Measurements from ENCODE around the gene KRT20. TPM values are rescaled to one million over a fixed set of nuclear protein-coding genes. Genes with fewer than 3 reads are reported as not detected.

KRT20 gene
- polyA plus RNA-seq, 3 donors = not detected

- H4K20me1 ChIP-seq (ENCODE audit: insufficient read depth, low read length) = no peaks in the 10 kb centered on the region
- no peak overlapping the region for H3K27ac Mint-ChIP-seq
- peaks cover 5 to 12% (median 7%) of the 10 kb centered on the region in 3 donors for H3K27me3 Mint-ChIP-seq (ENCODE audit: low read depth in 3 of 3)
- H3K9ac ChIP-seq (ENCODE audit: insufficient read depth, low read length, poor library complexity, severe bottlenecking) = no peak overlapping the region
- 100% methylated on average over 1 of the region's 4 CpGs for WGBS (ENCODE audit: insufficient coverage)
- no peaks in the 10 kb centered on the region for H3K9me3 ChIP-seq (replicated peaks in 1 of 2; ENCODE audit: control insufficient read depth in 1 of 2, insufficient read depth in 1 of 2, low read length in 2 of 2)
- peaks cover 0 to 4% (median 0%) of the 10 kb centered on the region in 7 donors for H3K9me3 Mint-ChIP-seq
- no peak overlapping the region for H3K4me2 ChIP-seq (replicated peaks; ENCODE audit: extremely low read depth, low read length, poor library complexity, severe bottlenecking)
- no peak overlapping the region for H2AFZ ChIP-seq (ENCODE audit: insufficient read depth, low read depth, low read length, poor library complexity, severe bottlenecking)
- TF ChIP-seq CTCF (IDR thresholded peaks at IDR 0.05) = no peak
- H3K27ac ChIP-seq (ENCODE audit: low read depth in 1 of 2, low read length in 2 of 2) = no peak overlapping the region
- H3K27me3 ChIP-seq (ENCODE audit: control insufficient read depth in 2 of 2, insufficient read depth in 2 of 2, low read length in 2 of 2) = peaks cover 2 to 10% of the 10 kb centered on the region in 2 donors
- H3K4me3 ChIP-seq (replicated peaks in 1 of 3; ENCODE audit: low read depth in 2 of 3, low read length in 3 of 3) = no peak overlapping the region
- H3K4me3 Mint-ChIP-seq = no peak overlapping the region
- no peaks in the 10 kb centered on the region for H3K36me3 ChIP-seq (replicated peaks in 1 of 2; ENCODE audit: control insufficient read depth in 1 of 2, insufficient read depth in 2 of 2, low read length in 2 of 2)
- H3K4me1 ChIP-seq (ENCODE audit: control insufficient read depth in 1 of 2, insufficient read depth in 2 of 2, low read length in 2 of 2) = no peaks in the 10 kb centered on the region
- intact Hi-C loops (cut with micrococcal nuclease) = no loop called here
- no peaks in the 10 kb centered on the region for H3K79me2 ChIP-seq (ENCODE audit: insufficient read depth, low read length)
- DNase-seq = no peak
- H3K4me1 Mint-ChIP-seq = no peaks in the 10 kb centered on the region
- no peaks in the 10 kb centered on the region for H3K36me3 Mint-ChIP-seq
Measured at GRCh38 chr17:40870136-40870535, 14.9 kb downstream of the KRT20 start.

- Mint-ChIP-seq H3K9me3 (peaks cover 0 to 3% (median 0%) of the 10 kb centered on the region in 7 donors), H3K4me3 (no peak within 1 kb of the TSS), H3K4me1 (no peaks in the 10 kb centered on the region), H3K27ac (no peak within 1 kb of the TSS), H3K27me3 (ENCODE audit: low read depth in 3 of 3) (peaks cover 5 to 13% (median 8%) of the 10 kb centered on the region in 3 donors), H3K36me3 (no peaks in the 10 kb centered on the region)
- H3K27me3 ChIP-seq (ENCODE audit: control insufficient read depth in 2 of 2, insufficient read depth in 2 of 2, low read length in 2 of 2) = peaks cover 2 to 4% of the 10 kb centered on the region in 2 donors
- no peaks in the 10 kb centered on the region for H4K20me1 ChIP-seq (ENCODE audit: insufficient read depth, low read length)
- H3K4me3 ChIP-seq (replicated peaks in 1 of 3; ENCODE audit: low read depth in 2 of 3, low read length in 3 of 3) = no peak within 1 kb of the TSS
- no peak within 1 kb of the TSS for H2AFZ ChIP-seq (ENCODE audit: insufficient read depth, low read depth, low read length, poor library complexity, severe bottlenecking)
- H3K79me2 ChIP-seq (ENCODE audit: insufficient read depth, low read length) = no peaks in the 10 kb centered on the region
- H3K4me2 ChIP-seq (replicated peaks; ENCODE audit: extremely low read depth, low read length, poor library complexity, severe bottlenecking) = no peak within 1 kb of the TSS
- no peak within 1 kb of the TSS for H3K9ac ChIP-seq (ENCODE audit: insufficient read depth, low read length, poor library complexity, severe bottlenecking)
- TF ChIP-seq CTCF (IDR thresholded peaks at IDR 0.05) = no peak
- 94% methylated on average over 2 of the region's 8 CpGs for WGBS (ENCODE audit: insufficient coverage)
- H3K9me3 ChIP-seq (replicated peaks in 1 of 2; ENCODE audit: control insufficient read depth in 1 of 2, insufficient read depth in 1 of 2, low read length in 2 of 2) = no peaks in the 10 kb centered on the region
- no peak within 1 kb of the TSS for H3K27ac ChIP-seq (ENCODE audit: low read depth in 1 of 2, low read length in 2 of 2)
- no peak for DNase-seq
- intact Hi-C loops (cut with micrococcal nuclease) = no loop called here
- H3K36me3 ChIP-seq (replicated peaks in 1 of 2; ENCODE audit: control insufficient read depth in 1 of 2, insufficient read depth in 2 of 2, low read length in 2 of 2) = no peaks in the 10 kb centered on the region
- no peaks in the 10 kb centered on the region for H3K4me1 ChIP-seq (ENCODE audit: control insufficient read depth in 1 of 2, insufficient read depth in 2 of 2, low read length in 2 of 2)
Measured at GRCh38 chr17:40866838-40867237, 18.2 kb downstream of the KRT20 start, which contains the start of gene KRT12. Gene KRT12, minus strand, starts transcription at chr17:40867223. Its CDS starts 37 bp downstream, at chr17:40867186.
